Heart left ventricle (tissue), 16 donors: ENCODE results near the gene MYOD1. TPM values are rescaled to one million over a fixed set of nuclear protein-coding genes. Genes with fewer than 3 reads are reported as not detected.

Experiments used
- ATAC-seq, 4 donors: fragments of 200-7000 bp; cut with Tn5 transposase; one replicate each; pipeline ENCODE4 v1.9.1; 2020 to 2022; ENCODE audit warnings: moderate library complexity in 4 of 4, mild to moderate bottlenecking in 3 of 4, moderate number of reproducible peaks in 1 of 4
- DNase-seq, 5 donors: peaks; one replicate each; pipeline ENCODE4 v3.0.0-alpha.2; 2020
- H3K27ac ChIP-seq, 12 donors: fragments of 200-600 bp; sonication (generic) in 4 of 12; one replicate each; pipeline versions ENCODE4 v1.5.0 to v1.8.0; 2016 to 2022; ENCODE audit warnings: mild to moderate bottlenecking in 2 of 12
- H3K27me3 ChIP-seq, 9 donors: fragments of 200-600 bp; sonication (generic) in 2 of 9; one replicate each; pipeline versions ENCODE4 v1.5.1 to v1.8.0; 2016 to 2022; ENCODE audit warnings: mild to moderate bottlenecking in 3 of 9
- H3K36me3 ChIP-seq, 9 donors: fragments of 200-600 bp; sonication (generic) in 2 of 9; one replicate each; pipeline versions ENCODE4 v1.5.0 to v1.8.0; 2018 to 2022; ENCODE audit warnings: mild to moderate bottlenecking in 2 of 9
- H3K4me1 ChIP-seq, 12 donors: fragments of 200-600 bp; sonication (generic) in 4 of 12; one replicate each; pipeline versions ENCODE4 v1.5.0 to v1.8.0; 2016 to 2022; ENCODE audit warnings: mild to moderate bottlenecking in 3 of 12
- H3K4me3 ChIP-seq, 12 donors: fragments of 200-600 bp; sonication (generic) in 4 of 12; one replicate each; pipeline versions ENCODE4 v1.5.0 to v1.8.0; 2017 to 2022; ENCODE audit warnings: mild to moderate bottlenecking in 9 of 12, moderate library complexity in 4 of 12
- H3K9me3 ChIP-seq, 12 donors: fragments of 200-600 bp; sonication (generic) in 4 of 12; one replicate each; pipeline versions ENCODE4 v1.5.0 to v1.8.0; 2016 to 2022; ENCODE audit warnings: mild to moderate bottlenecking in 1 of 12
- CTCF ChIP-seq, 12 donors: fragments of 200-600 bp; sonication (generic) in 4 of 12; IDR thresholded peaks; one replicate each; pipeline versions ENCODE4 v1.5.0 to v1.8.0; 2018 to 2022; ENCODE audit warnings: antibody characterized with exemption in 12 of 12, mild to moderate bottlenecking in 5 of 12
- POLR2A ChIP-seq, 2 donors: fragments of 450-650 bp; IDR thresholded peaks; one replicate each; pipeline ENCODE4 v1.6.1; 2017; ENCODE audit warnings: antibody characterized with exemption in 2 of 2, mild to moderate bottlenecking in 2 of 2, moderate library complexity in 2 of 2
- WGBS, 4 donors: extraction: QIAGEN DNeasy Blood & Tissue Kit in 2 of 4; methylation state at CpG; one replicate each; pipeline versions ENCODE4 v1.1.5 to v1.1.7; 2013 to 2018; 5-methylcytosine and 5-hydroxymethylcytosine counted together
- intact Hi-C, 10 donors: fragments of 100-400 bp; cut with DNase I; formaldehyde crosslinking; loops; one replicate each; pipeline versions ENCODE4 v1.11.1 to v1.14.2; 2022
- polyA plus RNA-seq, 2 donors: library from polyadenylated mRNA; stranded (reverse); fragments of 200-250 nt; gene quantifications; one replicate each; pipeline ENCODE4 v1.2.3, GENCODE V29; 2013
- total RNA-seq, 9 donors: library from RNA; depleted of rRNA in 2 of 9; stranded (reverse); fragments of >200 nt in 2 of 9; fragmentation: NEBNext Ultra II Directional in 3 of 9; extraction: Animal tissue kit (Norgen Biotek cat#: 25700) in 3 of 9; gene quantifications; one replicate each; pipeline versions ENCODE4 v1.1.0 to v1.2.4, GENCODE V29; 2016 to 2023
- donor health status: ischemic (EF 13 %, LVEDD 7.1; RV severe dilation, severe dysfunction).
- donor health status: healthy with polysubstance abuse.
- donor health status: DM: no; HTN: yes; CAD: no.
- donor health status: DM: no; HTN: no; CAD: no.
- donor health status: ischemic (EF 25% LVEDD 6.9; RV normal size, moderate dysfunction).
- donor health status: ischemic (EF 25% LVEDD 5.7; RV mildly dilated, moderate dysfunction).
- donor health status: healthy.
- donor health status: DM: yes; HTN: yes; CAD: no.
- donor health status: ischemic (EF 35%, LVEDD 5.7; RV mildly dilated, moderate dysfunction).
- donor health status: nonischemic (EF 11% LVEDD 7.7; RV severe dilation, severe dysfunction).
- donor health status: DM: yes; HTN: yes; CAD: no.
- donor health status: PGD.
- donor health status: ischemic (EF 29% LVEDD 5.4; RV normal size, mild dysfunction).
- donor health status: nonischemic (EF 23%, LVEDD 6.1; RV moderate dilation, normal function).

MYOD1 gene
- total and polyA plus RNA-seq, 11 donors: not detected

GRCh38 chr11:17730137-17730536 is 10.8 kb downstream of the MYOD1 start:
- no peak for TF ChIP-seq CTCF (IDR thresholded peaks at IDR 0.05)
- TF ChIP-seq POLR2A (IDR thresholded peaks at IDR 0.05): no peak
- no peak overlapping the region for H3K4me3 ChIP-seq
- H3K27me3 ChIP-seq: peaks cover 0 to 42% (median 4%) of the 10 kb centered on the region in 9 donors
- no peaks in the 10 kb centered on the region for H3K36me3 ChIP-seq
- DNase-seq (no peak), ATAC-seq (no peak)
- no peak overlapping the region for H3K27ac ChIP-seq
- intact Hi-C loops: loop anchor here in 8 of 10 donors (2.0 to 10.0 kb wide), 6 partner anchors 115 to 249 kb away; no protein-coding TSS in a partner anchor
- no peaks in the 10 kb centered on the region for H3K9me3 ChIP-seq
- WGBS, 4 donors: 53 to 64% (median 56%) methylated on average over 2 of the region's 2 CpGs
- H3K4me1 ChIP-seq: peaks cover under 1 to 13% (median 4%) of the 10 kb centered on the region in 12 donors

- 14 to 16% (median 15%) methylated on average over 8 to 9 of the region's 9 CpGs for WGBS, 4 donors
- ATAC-seq: peak; percentile 90 to 94 (median 92)
- Histone ChIP-seq H3K4me1 (peaks cover 2 to 20% (median 7%) of the 10 kb centered on the region in 12 donors), H3K27me3 (peaks cover 2 to 44% (median 11%) of the 10 kb centered on the region in 9 donors), H3K9me3 (no peaks in the 10 kb centered on the region), H3K36me3 (no peaks in the 10 kb centered on the region), H3K27ac (no peak overlapping the region), H3K4me3 (no peak overlapping the region)
- peak; percentile 77 to 85 (median 84) for DNase-seq
- intact Hi-C loops: loop anchor here in 8 of 10 donors (1.0 to 10.0 kb wide), 8 partner anchors 114 to 248 kb away; no protein-coding TSS in a partner anchor
- peak; percentile 73 to 91 (median 86) for TF ChIP-seq CTCF (IDR thresholded peaks at IDR 0.05)
- TF ChIP-seq POLR2A (IDR thresholded peaks at IDR 0.05): no peak
These were observed 11.5 kb downstream of the MYOD1 start for GRCh38 chr11:17730608-17731462.

- peaks cover 26 to 66% (median 35%) of the 10 kb centered on the region in 9 donors for H3K27me3 ChIP-seq
- WGBS, 4 donors: 76 to 91% (median 87%) methylated on average over 2 to 4 of the region's 4 CpGs
- DNase-seq: peak in 1 of 5 donors; percentile 1
These were observed 13.9 kb downstream of the MYOD1 start for GRCh38 chr11:17733261-17733660.

More at GRCh38 chr11:17733261-17733660, 13.9 kb downstream of the MYOD1 start:
- no peak overlapping the region for H3K4me3 ChIP-seq
- no peak overlapping the region for H3K27ac ChIP-seq
- ATAC-seq: no peak
- no peaks in the 10 kb centered on the region for H3K9me3 ChIP-seq
- H3K4me1 ChIP-seq: peaks cover 2 to 22% (median 7%) of the 10 kb centered on the region in 12 donors
- intact Hi-C loops: loop anchor here in 7 of 10 donors (2.0 to 10.0 kb wide), 6 partner anchors 112 to 246 kb away; no protein-coding TSS in a partner anchor
- H3K36me3 ChIP-seq: no peaks in the 10 kb centered on the region
- TF ChIP-seq CTCF (IDR thresholded peaks at IDR 0.05): no peak
- no peak for TF ChIP-seq POLR2A (IDR thresholded peaks at IDR 0.05)
